NCI-H510A treated with DMSO at 0.1 percent for 48 hours (cell line): Measurements from ENCODE around the gene MSANTD3.
A peak's percentile ranks its signal among the peaks of the same experiment; 100 is the strongest.

Experiments used
- DNase-seq: peaks from one replicate; lab custom pipeline; 2025; lab: John Stamatoyannopoulos, UW

The MSANTD3 gene

DNA sequence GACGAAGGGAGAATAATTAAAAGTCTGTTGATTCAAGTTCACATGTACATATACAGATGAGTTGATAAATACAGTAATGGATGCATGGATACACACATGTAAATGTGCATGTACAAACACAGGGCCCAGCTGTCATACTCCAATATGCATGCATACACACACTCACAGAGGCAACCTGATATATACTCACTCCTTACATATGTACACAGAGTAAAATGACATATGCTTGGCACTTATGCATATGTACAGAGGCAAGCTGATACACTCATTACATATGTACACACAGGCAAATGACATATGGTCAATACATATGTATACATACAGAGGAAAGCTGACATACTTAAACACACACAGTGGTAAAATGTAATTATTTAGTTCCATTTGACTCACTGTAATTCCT lies 38.8 kb downstream of the MSANTD3 start:
- DNase-seq: no peak

DNA sequence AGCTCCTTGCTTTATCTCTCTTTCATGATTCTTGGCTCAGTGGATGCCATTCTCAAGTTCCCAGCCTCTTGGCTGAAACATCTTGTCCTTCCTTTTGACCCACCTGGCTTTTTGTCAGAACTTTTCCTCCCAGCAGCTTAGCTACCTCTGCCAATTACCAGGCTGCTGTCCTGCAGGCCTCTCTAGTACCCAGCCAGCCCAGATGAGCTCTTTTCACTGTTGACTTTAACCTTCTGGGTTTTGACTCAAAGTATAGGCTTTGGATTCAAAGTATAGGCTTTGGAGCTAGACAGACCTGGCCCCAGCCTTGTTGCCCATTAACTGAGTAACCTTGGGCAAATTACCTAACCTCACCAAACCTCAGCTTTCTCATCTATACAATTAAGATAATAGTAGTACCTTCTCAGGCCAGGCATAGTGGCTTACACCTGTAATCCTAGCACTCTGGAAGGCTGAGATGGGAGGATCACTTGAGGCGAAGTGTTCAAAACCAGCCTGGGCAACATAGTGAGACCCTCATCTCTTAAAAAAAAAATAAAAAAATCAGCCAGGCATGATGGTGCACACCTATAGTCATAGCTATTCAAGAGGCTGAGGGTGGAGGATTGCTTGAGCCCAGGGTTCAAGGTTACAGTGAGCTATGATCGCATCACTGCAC lies 39.4 kb downstream of the MSANTD3 start:
- DNase-seq: no peak

DNA sequence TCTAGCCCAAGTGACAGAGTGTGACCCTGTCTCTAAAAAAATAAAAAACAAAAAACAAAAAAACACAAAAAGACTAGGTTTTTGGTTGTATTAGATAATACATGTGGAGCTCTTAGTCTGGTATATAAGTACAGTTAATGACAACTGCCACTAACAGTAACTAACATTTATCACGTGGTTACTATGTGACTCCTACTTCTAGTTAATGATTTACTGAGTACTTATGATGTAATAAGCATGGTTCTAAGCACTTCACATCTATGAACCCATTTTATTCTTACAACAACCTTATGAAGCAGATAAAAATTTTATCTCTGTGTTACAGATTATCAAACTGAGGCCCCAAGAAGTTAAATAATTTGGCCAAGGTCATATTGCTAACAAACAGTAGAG lies 39.9 kb downstream of the MSANTD3 start:
- no peak for DNase-seq

DNA sequence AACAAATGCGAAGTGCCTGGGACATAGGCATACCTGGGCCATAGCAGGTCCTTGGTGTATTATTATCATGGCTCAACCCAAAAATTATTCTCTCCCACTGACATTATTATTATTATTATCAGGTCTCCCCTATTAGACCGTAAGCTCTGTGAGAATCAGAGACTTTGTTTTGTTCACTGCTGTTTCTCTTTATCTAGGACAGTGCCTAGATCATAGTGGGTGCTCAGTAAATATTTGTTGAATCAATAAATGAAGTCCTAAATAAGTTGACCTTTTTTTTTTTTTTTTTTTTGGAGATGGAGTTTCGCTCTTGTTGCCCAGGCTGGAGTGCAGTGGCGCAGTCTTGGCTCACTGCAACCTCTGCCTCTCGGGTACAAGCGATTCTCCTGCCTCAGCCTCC lies 41.1 kb downstream of the MSANTD3 start:
- DNase-seq: no peak

DNA sequence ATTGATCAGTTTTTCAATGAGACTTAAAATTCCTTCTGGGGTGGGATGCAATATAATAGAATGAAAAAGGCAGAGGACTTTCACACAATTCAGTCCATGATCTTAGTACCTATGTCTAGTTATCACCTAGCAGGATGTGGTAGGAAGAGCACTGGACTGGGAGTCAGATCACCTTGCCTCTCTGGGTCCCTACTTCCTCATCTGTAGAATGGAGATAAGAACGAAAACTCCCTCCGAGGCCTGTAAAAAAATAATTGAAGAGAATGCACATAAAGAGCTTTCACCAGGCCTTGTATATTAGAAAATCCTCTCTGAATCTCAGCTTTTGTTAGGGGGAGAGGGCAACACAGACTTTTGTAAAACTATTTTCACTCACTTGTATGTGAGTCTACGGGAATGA lies 45.3 kb downstream of the MSANTD3 start:
- no peak for DNase-seq

DNA sequence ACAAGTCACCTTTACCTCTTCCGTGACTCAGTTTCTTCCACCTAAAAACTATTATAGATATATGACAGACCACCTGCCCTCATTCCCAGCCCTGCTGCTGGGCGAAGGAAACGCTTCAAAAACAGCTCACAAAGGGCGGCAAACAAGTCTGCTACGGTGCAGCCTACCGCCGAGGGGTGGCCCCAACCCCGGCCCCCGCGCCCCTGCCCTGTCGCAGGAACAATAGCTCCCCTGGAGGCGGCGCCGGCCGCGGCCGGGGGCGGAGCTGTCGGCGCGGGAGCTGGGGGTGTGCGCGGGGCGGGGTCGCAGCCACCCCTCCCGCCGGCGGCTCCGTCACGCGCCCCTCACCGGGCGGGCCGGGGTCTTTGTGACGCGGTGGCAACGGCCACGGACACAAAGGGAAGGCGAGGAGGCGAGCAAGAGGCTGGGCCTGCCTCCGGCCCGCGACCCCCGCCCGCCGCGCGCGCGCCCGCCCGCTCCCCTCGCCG lies 45.9 kb downstream of the MSANTD3 start, which contains the start of gene TMEFF1:
TSS of gene TMEFF1 (plus strand) at position 362 of the 488 bp plus-strand sequence. CDS start 396 bp downstream, outside the sequence.
- peak; percentile 32 for DNase-seq

DNA sequence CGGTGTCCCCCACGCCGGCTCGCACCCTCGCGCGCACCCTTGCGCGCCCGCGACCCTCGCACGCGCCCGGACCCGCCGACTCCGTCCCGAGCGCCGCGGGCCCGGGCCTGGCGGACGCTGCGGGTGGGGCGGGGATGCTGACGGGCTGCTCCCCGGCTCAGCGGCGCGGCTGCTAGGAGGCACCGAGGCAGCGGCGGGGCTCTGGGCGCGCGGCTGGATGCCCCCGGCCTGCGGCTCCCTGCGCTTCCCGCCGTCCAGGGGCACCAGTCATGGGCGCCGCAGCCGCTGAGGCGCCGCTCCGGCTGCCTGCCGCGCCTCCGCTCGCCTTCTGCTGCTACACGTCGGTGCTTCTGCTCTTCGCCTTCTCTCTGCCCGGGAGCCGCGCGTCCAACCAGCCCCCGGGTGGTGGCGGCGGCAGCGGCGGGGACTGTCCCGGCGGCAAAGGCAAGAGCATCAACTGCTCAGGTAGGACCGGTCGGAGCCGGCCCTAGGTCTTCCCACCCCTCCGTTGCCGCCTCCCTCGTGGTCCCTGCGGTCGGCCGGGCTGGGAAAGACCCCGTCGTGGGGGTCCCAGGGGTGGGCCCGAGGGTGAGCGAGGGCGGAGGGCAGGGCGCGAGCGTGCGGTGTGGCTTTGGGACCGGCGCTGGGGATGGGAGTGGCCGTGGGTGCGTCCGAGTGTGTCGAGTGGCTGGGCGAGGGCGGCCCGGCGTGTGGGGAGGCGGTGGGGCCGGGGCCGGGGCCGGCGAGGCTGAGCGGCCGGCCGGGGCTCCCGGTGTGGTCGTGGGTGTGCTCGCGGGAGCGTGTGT lies 46.5 kb downstream of the MSANTD3 start:
- DNase-seq: peak; percentile 19

DNA sequence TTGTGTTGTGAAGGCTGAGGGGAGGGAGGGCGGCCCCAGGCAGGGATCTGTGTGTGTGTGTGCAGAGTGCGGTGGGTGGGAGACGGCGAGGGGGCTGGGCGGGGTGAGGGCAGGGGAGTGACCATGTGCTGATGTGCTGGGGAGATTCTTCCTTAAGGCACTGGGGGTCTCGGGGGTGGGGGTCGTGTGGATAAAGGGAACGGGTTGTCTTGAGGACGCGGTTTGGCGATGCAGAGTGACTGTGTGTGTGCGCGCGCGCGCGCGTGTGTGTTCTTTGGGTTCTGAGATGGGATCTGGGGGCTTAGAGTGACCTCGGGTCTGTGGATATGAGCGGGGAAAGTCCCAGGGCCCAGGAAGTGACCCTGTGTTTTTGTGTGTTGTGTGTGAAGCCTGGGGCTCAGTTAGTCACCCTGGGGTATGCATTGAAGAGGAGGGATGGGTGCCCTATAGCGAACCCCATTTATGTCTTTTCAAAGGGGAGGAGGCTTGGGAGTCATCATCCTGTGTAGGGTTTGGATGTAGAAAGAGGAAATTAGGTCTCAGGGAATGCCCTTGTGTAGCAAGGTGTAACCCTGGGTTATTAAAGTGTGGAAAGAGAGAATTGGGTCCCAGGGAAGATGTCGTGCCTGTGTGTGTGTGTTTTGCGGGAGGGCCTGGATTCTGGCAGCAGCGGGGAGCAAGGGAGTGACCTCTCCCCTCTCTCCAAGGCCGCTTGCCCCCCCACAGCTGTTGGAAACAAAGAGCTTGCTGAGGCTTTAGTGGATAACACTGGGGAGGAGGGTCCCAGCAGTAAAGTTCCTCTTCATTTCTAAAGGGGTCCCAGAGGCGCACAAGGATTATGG lies 47.4 kb downstream of the MSANTD3 start:
- DNase-seq: no peak

DNA sequence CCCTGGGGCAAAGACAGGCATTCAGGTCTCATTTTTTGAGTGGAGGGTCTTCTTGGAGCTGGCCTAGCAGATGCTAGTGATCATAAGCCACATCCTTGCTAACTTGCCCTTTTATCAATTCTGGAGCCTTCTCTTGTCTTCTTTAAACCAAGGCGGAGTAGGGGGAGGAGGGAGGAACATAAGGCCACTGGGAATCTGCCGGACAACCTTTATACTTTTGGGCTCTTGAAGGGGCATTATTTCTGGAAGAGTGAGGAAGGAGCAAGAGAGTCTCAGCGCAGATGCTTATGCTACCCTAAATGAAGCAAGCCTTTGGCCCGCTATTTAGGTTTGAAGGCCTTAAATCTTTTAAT lies 48.0 kb downstream of the MSANTD3 start:
- no peak for DNase-seq

DNA sequence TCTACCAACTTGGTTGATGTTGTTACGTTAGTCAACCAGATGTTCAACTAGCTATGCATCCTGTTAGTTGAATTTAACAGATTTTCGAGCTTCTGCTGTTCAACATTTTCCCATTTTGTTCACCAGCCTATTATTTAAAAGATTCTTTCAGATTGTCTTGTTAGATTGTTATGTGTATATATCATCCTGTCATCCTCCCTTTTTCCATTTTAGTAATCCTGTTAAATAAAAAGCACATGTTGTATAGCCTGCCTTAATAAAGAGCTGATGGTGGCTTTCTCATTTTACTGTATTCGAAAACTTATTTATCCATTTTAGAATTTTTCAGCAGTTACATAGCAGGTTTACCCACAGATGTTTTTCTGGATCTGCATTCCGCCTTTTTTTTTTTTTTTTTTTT lies 50.3 kb downstream of the MSANTD3 start:
- no peak for DNase-seq

DNA sequence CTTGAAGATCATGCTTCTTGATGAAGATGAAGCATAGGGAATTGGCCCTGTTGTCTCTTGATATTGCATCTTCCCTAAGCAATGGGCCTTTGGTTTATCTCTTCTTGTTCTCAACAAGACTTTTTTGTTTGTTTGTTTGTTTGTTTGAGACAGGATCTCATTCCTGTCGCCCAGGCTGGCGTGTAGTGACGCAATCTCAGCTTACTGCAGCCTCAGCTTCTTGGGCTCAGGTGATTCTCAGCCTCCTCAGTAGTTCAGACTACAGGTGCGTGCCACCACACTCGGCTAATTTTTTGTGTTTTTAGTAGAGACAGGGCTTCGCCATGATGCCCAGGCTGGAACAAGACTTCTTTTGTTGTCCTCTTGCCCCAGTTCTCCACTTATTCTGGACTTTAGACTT lies 51.2 kb downstream of the MSANTD3 start:
- DNase-seq: no peak

DNA sequence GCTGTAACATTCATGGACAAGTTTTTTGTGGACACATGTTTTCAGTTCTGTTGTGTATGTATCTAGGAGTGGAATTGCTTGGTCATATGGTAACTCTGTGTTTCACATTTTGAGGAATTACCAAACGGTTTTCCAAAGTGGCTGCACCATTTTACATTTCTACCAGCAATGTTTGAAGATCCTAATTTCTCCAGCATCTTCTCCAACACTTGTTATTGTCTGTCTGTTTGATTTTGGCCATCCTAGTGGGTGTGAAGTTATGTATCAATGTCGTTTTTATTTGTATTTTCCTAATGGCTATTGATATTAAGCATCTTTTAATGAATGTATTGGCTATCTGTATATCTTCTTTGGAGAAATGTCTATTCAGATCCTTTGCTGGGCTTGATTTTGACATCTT lies 52.9 kb downstream of the MSANTD3 start:
- DNase-seq: no peak

DNA sequence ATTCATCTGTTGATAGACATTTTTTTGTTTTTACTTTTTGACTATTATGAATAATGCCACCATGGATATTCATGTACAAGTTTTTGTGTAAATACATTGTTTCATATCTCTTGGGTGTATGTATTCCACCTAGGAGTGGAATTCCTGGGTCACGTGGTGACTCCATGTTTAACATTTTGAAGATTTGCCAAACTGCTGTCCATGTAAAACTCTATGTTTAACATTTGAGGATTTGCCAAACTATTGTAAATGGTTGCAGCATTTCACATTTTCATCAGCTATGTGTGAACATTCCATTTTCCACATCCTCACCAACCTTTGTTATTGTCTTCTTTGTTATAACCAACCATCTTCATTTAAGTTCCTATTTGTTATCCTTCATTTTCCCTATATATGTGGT lies 58.3 kb downstream of the MSANTD3 start:
- DNase-seq: no peak

DNA sequence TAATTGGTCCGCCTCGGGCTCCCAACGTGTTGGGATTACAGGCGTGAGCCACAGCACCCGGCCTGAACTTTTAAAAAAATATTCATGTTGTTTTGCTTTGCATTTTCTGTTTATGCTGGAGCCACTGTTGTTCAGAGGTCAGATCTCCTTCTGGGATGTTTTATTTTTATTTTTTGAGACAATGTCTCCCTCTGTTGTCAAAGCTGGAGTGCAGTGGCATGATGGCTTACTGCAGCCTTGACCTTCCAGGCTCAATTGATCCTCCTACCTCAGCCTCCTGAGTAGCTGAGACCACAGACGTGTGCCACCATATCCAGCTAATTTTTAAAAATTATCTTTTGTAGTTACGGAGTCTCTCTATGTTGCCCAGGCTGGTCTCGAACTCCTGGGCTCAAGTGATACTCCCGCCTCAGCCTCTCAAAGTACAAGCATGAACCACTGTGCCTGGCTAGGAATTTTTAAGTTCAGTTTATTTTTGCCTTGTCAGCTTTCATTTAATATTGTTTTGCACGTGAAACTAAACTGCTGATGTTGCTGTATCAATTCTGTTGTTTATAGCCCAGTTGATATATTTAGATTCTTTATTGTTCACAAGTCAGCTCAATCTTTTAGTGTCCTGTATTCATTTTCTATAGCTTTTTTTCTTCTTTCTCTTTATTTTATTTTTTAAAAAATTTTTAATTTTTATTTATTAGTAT lies 59.7 kb downstream of the MSANTD3 start:
- no peak for DNase-seq

DNA sequence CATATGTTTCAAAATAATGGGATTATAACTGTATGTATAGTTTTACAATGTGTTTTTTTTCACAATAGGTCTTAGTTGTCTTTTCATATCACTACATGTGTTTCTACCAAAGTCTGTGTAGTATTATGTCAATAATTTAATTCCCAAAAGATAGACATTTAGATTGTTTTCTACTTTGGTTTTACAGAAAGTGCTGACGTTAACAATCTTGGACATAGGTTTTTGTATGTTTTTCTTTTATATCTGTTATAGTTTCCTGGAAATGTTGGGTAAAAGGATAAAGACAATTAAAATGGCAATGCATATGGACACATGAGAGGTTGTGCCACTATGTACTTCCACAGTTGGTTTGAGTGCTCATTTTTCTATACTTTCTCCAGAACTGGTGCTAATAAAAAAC lies 61.2 kb downstream of the MSANTD3 start:
- DNase-seq: no peak

DNA sequence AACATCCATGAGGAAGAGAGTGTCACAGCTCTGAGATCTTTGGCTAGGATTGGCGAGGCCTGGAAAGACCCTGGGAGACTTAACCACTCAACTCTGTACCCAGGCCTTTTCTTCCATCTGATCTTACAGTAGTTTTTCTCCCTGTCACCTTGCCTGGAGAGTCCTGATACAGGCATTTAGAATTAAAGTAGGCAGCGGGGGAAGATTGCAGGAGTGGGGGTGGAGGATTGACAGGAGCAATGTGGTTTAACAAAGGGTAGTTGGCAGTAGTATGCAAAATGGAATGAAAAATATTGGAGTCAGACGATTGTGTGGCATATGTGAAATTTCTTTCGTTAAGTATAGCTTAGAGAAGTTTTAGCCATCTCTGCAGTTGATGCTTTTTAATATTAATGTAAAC lies 62.9 kb downstream of the MSANTD3 start:
- DNase-seq: no peak

DNA sequence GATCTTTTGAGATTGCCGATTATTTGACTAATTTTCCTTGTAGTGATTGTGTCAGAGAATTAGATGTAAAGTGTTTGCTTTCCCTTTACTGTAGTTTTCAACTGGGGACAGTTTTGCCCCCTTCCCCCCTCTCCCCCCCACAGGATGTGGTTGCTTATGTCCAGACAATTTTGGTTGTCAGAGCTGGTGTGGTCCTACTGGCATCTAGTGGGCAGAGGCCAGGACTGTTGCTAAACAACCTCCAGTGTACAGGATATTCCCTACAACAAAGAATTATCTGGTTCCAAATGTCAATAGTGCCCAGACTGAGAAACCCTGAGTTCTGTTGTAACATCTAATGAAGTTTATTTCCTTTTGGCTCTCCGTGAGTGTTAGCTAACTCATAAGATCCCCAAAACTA lies 66.0 kb downstream of the MSANTD3 start:
- DNase-seq: no peak

DNA sequence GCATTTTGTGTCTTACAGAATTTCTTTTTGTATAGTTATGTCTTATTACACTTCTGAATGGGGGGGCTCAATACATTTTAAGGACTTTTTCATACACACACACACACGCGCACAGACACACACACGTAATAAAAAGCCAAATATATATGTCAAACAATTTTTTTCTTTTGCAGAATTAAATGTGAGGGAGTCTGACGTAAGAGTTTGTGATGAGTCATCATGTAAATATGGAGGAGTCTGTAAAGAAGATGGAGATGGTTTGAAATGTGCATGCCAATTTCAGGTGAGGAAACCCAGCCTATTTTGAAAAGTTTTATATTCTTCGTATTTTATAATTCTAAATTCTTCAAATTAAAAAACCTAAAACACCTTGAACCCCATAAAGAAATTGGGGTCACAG lies 71.6 kb downstream of the MSANTD3 start:
- DNase-seq: no peak

DNA sequence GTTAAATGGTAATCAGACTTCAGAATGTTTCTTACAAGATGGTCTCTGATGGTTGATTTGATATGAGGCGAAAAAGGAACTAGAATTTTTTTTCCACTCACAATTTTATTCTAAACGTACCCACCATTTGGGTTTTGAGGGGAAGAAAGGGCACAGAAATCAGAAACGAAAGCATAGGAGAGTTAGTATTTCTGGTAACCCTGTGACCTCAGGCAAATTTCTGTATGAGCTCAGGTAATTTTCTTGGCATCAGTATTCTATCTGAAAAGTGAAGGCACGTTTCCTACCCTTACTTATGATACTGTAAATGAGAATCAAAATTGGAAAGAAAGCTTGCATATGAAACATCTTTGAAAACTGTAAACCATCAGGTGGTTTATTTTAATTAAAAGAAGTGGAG lies 72.5 kb downstream of the MSANTD3 start:
- DNase-seq: no peak

DNA sequence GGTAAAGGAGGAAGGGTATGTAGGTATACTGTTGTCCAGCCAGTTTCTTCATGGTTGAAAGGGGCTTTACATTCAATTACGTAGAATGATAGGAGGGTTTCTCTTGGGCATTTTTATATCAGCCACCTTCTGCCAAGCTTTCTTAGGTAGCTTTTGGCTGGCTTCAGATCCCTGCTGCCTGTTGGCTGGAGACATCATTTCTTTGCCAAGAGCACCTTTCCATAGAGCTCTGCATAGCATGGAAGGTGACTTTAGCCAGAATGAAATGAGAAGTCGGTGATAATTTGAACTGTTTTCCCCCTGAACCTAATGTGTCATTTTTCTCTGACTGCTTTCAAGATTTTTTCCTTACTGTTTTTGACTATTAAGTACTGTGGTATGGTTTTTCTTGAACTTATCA lies 72.9 kb downstream of the MSANTD3 start:
- no peak for DNase-seq
